SK-N-SH (cell line): Measurements from ENCODE around the gene OPN1SW. TPM values are rescaled to one million over a fixed set of nuclear protein-coding genes. Genes with fewer than 3 reads are reported as not detected.
A peak's percentile ranks its signal among the peaks of the same experiment; 100 is the strongest.

Experiments
- CTCF ChIA-PET: fragments of 300-600, 350-600 bp; formaldehyde crosslinking; extraction: SDS; loops from one replicate; lab custom pipeline; 2021; lab: Yijun Ruan, JAX
- POLR2A ChIA-PET: fragments of 350-600 bp; sonication (Branson Sonifier 250); formaldehyde crosslinking; extraction: SDS; loops from one replicate; lab custom pipeline; 2020; ENCODE audit warnings: antibody characterized with exemption, inconsistent platforms; lab: Yijun Ruan, JAX
- DNase-seq: peaks from one replicate; pipeline ENCODE4 v3.0.0; 2012
- H2AFZ ChIP-seq: fragments of 200-600 bp; sonication (generic); 2 replicates; pipeline ENCODE4 v1.8.1; 2016; ENCODE audit warnings: antibody characterized with exemption, mild to moderate bottlenecking, low read depth
- H3F3A ChIP-seq: fragments of 200-600 bp; sonication (generic); replicated peaks from 2 replicates; pipeline ENCODE3; 2016; ENCODE audit warnings: antibody characterized with exemption, mild to moderate bottlenecking; ENCODE audit not compliant: insufficient read depth
- H3K27ac ChIP-seq, 2 experiments: fragments of 200-500 bp in 1 of 2; fragments of 200-600 bp in 1 of 2; sonication (Bioruptor generic) in 1 of 2; sonication (generic), shearing (Covaris generic) in 1 of 2; 2 replicates each; pipeline versions ENCODE4 v1.5.1 to v1.6.1; 2014 to 2016; ENCODE audit warnings: low read depth in 2 of 2, inconsistent platforms in 1 of 2, low read length in 1 of 2, mild to moderate bottlenecking in 1 of 2, mixed read lengths in 1 of 2
- H3K27me3 ChIP-seq: fragments of 200-600 bp; sonication (generic), shearing (Covaris generic); 2 replicates; pipeline ENCODE4 v1.6.1; 2016; ENCODE audit warnings: mixed run types; ENCODE audit not compliant: insufficient read depth
- H3K36me3 ChIP-seq, 2 experiments: fragments of 200-500 bp in 1 of 2; fragments of 200-600 bp in 1 of 2; sonication (Bioruptor generic) in 1 of 2; sonication (generic) in 1 of 2; replicated peaks in 1 of 2; 2 replicates each; pipeline versions ENCODE3 to v1.5.1; 2014 to 2016; ENCODE audit warnings: low read length in 1 of 2, mild to moderate bottlenecking in 1 of 2; ENCODE audit not compliant: insufficient read depth in 2 of 2, control insufficient read depth in 1 of 2
- H3K4me1 ChIP-seq, 2 experiments: fragments of 200-500 bp in 1 of 2; fragments of 200-600 bp in 1 of 2; sonication (Bioruptor generic) in 1 of 2; sonication (generic), shearing (Covaris generic) in 1 of 2; 2 replicates each; pipeline versions ENCODE4 v1.5.1 to v1.6.1; 2014 to 2016; ENCODE audit warnings: low read depth in 1 of 2, low read length in 1 of 2, mixed run types in 1 of 2; ENCODE audit not compliant: insufficient read depth in 2 of 2, control insufficient read depth in 1 of 2
- H3K4me2 ChIP-seq: fragments of 200-600 bp; sonication (generic), shearing (Covaris generic); 2 replicates; pipeline ENCODE4 v1.6.1; 2017; ENCODE audit warnings: mixed run types
- H3K4me3 ChIP-seq, 2 experiments: fragments of 200-500 bp in 1 of 2; fragments of 200-600 bp in 1 of 2; sonication (Bioruptor generic) in 1 of 2; sonication (generic), shearing (Covaris generic) in 1 of 2; 2 replicates each; pipeline versions ENCODE4 v1.5.1 to v1.8.1; 2014 to 2016; ENCODE audit warnings: low read depth in 2 of 2, inconsistent platforms in 1 of 2, low read length in 1 of 2, mild to moderate bottlenecking in 1 of 2, mixed read lengths in 1 of 2, moderate library complexity in 1 of 2
- H3K79me2 ChIP-seq: fragments of 200-600 bp; sonication (generic); 2 replicates; pipeline ENCODE4 v1.8.1; 2017; ENCODE audit warnings: mild to moderate bottlenecking; ENCODE audit not compliant: insufficient read depth
- H3K9ac ChIP-seq: fragments of 200-600 bp; sonication (generic); 2 replicates; pipeline ENCODE4 v1.6.1; 2017; ENCODE audit warnings: mixed run types
- H3K9me2 ChIP-seq: fragments of 200-600 bp; sonication (generic); 2 replicates; pipeline ENCODE4 v1.6.1; 2017; ENCODE audit warnings: mixed run types
- H3K9me3 ChIP-seq: fragments of 200-600 bp; sonication (generic); 2 replicates; pipeline ENCODE4 v1.6.1; 2017; ENCODE audit warnings: mixed run types, mild to moderate bottlenecking, moderate library complexity
- H4K20me1 ChIP-seq: fragments of 200-600 bp; sonication (generic); 2 replicates; pipeline ENCODE4 v1.6.1; 2017; ENCODE audit warnings: mild to moderate bottlenecking, mixed run types; ENCODE audit not compliant: insufficient read depth
- CHD2 ChIP-seq: fragments of 150-350 bp; IDR thresholded peaks from 2 replicates; pipeline ENCODE4 v1.6.1; 2018; ENCODE audit warnings: low read length; ENCODE audit not compliant: partially characterized antibody
- ELF1 ChIP-seq: IDR thresholded peaks from 2 replicates; pipeline ENCODE4 v1.4.0; 2012
- EP300 ChIP-seq, 2 experiments: IDR thresholded peaks; 2 replicates each; pipeline versions ENCODE4 v1.4.0 to v1.6.1; 2012; ENCODE audit warnings: borderline replicate concordance in 1 of 2, low read depth in 1 of 2, low read length in 1 of 2
- JUND ChIP-seq: IDR thresholded peaks from 2 replicates; pipeline ENCODE4 v1.4.0; 2012
- MXI1 ChIP-seq: IDR thresholded peaks from 2 replicates; pipeline ENCODE4 v1.6.1; 2012; ENCODE audit warnings: mild to moderate bottlenecking, low read depth, low read length, improper control_type of control experiment
- POLR2AphosphoS5 ChIP-seq: IDR thresholded peaks from 2 replicates; pipeline ENCODE4 v1.6.1; 2012; ENCODE audit warnings: low read depth, low read length
- RCOR1 ChIP-seq: fragments of 150-350 bp; IDR thresholded peaks from 2 replicates; pipeline ENCODE4 v1.6.1; 2017; ENCODE audit warnings: antibody characterized with exemption, low read length
- RFX5 ChIP-seq: IDR thresholded peaks from 2 replicates; pipeline ENCODE4 v1.6.1; 2012; ENCODE audit warnings: mild to moderate bottlenecking, improper control_type of control experiment, low read length
- RXRA ChIP-seq: IDR thresholded peaks from 2 replicates; pipeline ENCODE4 v1.4.0; 2012; ENCODE audit warnings: low read depth, mild to moderate bottlenecking, borderline replicate concordance
- TCF12 ChIP-seq: IDR thresholded peaks from 2 replicates; pipeline ENCODE4 v1.4.0; 2012
- YY1 ChIP-seq: IDR thresholded peaks from 2 replicates; pipeline ENCODE4 v1.4.0; 2012; ENCODE audit warnings: low read depth, mild to moderate bottlenecking
- WGBS: methylation state at CpG from one replicate; pipeline ENCODE4 v1.1.6; 2017; ENCODE audit warnings: low lambda C conversion rate; 5-methylcytosine and 5-hydroxymethylcytosine counted together
- polyA plus RNA-seq, 3 experiments: library from polyadenylated mRNA; depleted of rRNA; stranded (reverse); fragments of >200 nt; gene quantifications; 2 replicates each; pipeline ENCODE4 v1.2.3, GENCODE V29; 2012
- TF ChIP-seq, protein P1 (sequence below): fragments of 150-350 bp; IDR thresholded peaks from 2 replicates; pipeline ENCODE4 v1.6.1; 2016; ENCODE audit warnings: mild to moderate bottlenecking, low read depth, low read length
- TF ChIP-seq, protein P2 (sequence below): fragments of 200-600 bp; sonication (generic); IDR thresholded peaks from 2 replicates; pipeline ENCODE4 v1.6.1; 2017; ENCODE audit warnings: antibody characterized with exemption, mild to moderate bottlenecking, moderate library complexity
- TF ChIP-seq, protein P3 (sequence below): IDR thresholded peaks from 2 replicates; pipeline ENCODE4; 2012
- TF ChIP-seq, protein P4 (sequence below): fragments of 150-350 bp; IDR thresholded peaks from 2 replicates; pipeline ENCODE4 v1.6.1; 2017; ENCODE audit warnings: antibody characterized with exemption, low read length, low read depth, borderline replicate concordance
- TF ChIP-seq, protein P5 (sequence below): IDR thresholded peaks from 2 replicates; pipeline ENCODE4 v1.6.1; 2012; ENCODE audit warnings: mild to moderate bottlenecking, low read depth, low read length, moderate library complexity
- TF ChIP-seq, protein P6 (sequence below): IDR thresholded peaks from 2 replicates; pipeline ENCODE4 v1.4.0; 2012; ENCODE audit warnings: low read depth

OPN1SW gene
- polyA plus RNA-seq, 1 of the 3 experiments (the other 2 are of a cell fraction): 0.05 TPM

DNA sequence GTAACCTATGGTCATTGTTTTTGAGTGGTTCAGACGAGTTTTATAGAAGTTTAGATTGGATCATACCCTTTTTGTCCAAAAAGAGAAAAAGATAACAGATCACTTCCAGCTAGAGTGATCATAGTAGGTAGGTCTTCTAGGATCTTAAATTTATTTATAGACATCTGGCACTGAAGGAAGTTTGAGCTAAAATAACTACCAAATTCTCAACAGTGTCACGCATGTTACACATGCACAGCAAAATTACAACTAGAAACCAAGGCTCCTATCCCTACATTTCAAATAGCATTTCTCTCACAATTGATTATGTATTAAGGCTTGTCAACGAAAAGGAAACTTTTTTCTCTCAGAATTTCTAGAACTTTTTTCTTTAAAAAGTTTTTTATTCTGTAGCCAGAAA lies 34.1 kb downstream of the OPN1SW start:
- WGBS: 81% methylated on average over 3 of the region's 3 CpGs
- DNase-seq: no peak
- TF ChIP-seq, protein P1, sequence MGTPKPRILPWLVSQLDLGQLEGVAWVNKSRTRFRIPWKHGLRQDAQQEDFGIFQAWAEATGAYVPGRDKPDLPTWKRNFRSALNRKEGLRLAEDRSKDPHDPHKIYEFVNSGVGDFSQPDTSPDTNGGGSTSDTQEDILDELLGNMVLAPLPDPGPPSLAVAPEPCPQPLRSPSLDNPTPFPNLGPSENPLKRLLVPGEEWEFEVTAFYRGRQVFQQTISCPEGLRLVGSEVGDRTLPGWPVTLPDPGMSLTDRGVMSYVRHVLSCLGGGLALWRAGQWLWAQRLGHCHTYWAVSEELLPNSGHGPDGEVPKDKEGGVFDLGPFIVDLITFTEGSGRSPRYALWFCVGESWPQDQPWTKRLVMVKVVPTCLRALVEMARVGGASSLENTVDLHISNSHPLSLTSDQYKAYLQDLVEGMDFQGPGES: no peak
- TF ChIP-seq JUND: no peak
- no peak for TF ChIP-seq RCOR1
- TF ChIP-seq MXI1: no peak
- no peak for TF ChIP-seq YY1
- TF ChIP-seq, protein P2, sequence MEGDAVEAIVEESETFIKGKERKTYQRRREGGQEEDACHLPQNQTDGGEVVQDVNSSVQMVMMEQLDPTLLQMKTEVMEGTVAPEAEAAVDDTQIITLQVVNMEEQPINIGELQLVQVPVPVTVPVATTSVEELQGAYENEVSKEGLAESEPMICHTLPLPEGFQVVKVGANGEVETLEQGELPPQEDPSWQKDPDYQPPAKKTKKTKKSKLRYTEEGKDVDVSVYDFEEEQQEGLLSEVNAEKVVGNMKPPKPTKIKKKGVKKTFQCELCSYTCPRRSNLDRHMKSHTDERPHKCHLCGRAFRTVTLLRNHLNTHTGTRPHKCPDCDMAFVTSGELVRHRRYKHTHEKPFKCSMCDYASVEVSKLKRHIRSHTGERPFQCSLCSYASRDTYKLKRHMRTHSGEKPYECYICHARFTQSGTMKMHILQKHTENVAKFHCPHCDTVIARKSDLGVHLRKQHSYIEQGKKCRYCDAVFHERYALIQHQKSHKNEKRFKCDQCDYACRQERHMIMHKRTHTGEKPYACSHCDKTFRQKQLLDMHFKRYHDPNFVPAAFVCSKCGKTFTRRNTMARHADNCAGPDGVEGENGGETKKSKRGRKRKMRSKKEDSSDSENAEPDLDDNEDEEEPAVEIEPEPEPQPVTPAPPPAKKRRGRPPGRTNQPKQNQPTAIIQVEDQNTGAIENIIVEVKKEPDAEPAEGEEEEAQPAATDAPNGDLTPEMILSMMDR: no peak
- TF ChIP-seq, protein P3, sequence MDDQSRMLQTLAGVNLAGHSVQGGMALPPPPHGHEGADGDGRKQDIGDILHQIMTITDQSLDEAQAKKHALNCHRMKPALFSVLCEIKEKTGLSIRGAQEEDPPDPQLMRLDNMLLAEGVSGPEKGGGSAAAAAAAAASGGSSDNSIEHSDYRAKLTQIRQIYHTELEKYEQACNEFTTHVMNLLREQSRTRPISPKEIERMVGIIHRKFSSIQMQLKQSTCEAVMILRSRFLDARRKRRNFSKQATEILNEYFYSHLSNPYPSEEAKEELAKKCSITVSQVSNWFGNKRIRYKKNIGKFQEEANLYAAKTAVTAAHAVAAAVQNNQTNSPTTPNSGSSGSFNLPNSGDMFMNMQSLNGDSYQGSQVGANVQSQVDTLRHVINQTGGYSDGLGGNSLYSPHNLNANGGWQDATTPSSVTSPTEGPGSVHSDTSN: no peak
- TF ChIP-seq, protein P4, sequence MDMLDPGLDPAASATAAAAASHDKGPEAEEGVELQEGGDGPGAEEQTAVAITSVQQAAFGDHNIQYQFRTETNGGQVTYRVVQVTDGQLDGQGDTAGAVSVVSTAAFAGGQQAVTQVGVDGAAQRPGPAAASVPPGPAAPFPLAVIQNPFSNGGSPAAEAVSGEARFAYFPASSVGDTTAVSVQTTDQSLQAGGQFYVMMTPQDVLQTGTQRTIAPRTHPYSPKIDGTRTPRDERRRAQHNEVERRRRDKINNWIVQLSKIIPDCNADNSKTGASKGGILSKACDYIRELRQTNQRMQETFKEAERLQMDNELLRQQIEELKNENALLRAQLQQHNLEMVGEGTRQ: no peak
- TF ChIP-seq EP300 (IDR thresholded peaks at IDR 0.05; ENCODE audit: borderline replicate concordance in 1 of 2, low read depth in 1 of 2, low read length in 1 of 2): no peak
- no peak for TF ChIP-seq ELF1
- TF ChIP-seq RXRA: no peak
- no peak for TF ChIP-seq POLR2AphosphoS5
- TF ChIP-seq, protein P5, sequence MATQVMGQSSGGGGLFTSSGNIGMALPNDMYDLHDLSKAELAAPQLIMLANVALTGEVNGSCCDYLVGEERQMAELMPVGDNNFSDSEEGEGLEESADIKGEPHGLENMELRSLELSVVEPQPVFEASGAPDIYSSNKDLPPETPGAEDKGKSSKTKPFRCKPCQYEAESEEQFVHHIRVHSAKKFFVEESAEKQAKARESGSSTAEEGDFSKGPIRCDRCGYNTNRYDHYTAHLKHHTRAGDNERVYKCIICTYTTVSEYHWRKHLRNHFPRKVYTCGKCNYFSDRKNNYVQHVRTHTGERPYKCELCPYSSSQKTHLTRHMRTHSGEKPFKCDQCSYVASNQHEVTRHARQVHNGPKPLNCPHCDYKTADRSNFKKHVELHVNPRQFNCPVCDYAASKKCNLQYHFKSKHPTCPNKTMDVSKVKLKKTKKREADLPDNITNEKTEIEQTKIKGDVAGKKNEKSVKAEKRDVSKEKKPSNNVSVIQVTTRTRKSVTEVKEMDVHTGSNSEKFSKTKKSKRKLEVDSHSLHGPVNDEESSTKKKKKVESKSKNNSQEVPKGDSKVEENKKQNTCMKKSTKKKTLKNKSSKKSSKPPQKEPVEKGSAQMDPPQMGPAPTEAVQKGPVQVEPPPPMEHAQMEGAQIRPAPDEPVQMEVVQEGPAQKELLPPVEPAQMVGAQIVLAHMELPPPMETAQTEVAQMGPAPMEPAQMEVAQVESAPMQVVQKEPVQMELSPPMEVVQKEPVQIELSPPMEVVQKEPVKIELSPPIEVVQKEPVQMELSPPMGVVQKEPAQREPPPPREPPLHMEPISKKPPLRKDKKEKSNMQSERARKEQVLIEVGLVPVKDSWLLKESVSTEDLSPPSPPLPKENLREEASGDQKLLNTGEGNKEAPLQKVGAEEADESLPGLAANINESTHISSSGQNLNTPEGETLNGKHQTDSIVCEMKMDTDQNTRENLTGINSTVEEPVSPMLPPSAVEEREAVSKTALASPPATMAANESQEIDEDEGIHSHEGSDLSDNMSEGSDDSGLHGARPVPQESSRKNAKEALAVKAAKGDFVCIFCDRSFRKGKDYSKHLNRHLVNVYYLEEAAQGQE: no peak
- no peak for TF ChIP-seq RFX5
- no peak for TF ChIP-seq TCF12
- no peak for TF ChIP-seq CHD2
- TF ChIP-seq, protein P6, sequence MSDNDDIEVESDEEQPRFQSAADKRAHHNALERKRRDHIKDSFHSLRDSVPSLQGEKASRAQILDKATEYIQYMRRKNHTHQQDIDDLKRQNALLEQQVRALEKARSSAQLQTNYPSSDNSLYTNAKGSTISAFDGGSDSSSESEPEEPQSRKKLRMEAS: no peak
- TF ChIP-seq, all 33 proteins: peak for 0
- Histone ChIP-seq H3K36me3 (peaks cover 0 to 32% of the 10 kb centered on the region in 2 experiments), H3K9me3 (no peaks in the 10 kb centered on the region), H2AFZ (no peak overlapping the region), H3K4me3 (0 out of 4 replicates have a peak overlapping the region, but pooled peaks have one; percentile 81 to 85), H3K27me3 (no peaks in the 10 kb centered on the region), H3K27ac (peak overlapping the region in 1 of 2 experiments; percentile 0; a peak in 1 of 4 replicates), H3K9ac (peak overlapping the region; percentile 1; the same call in 1 of the 2 replicates), H3K9me2 (no peaks in the 10 kb centered on the region), H3K4me2 (peak overlapping the region; percentile 82), H3K79me2 (peaks cover 74% of the 10 kb centered on the region), H3K4me1 (peaks cover 18 to 28% of the 10 kb centered on the region in 2 experiments; a peak in 3 of 4 replicates), H3F3A (peaks cover 37% of the 10 kb centered on the region), H4K20me1 (peaks cover 68% of the 10 kb centered on the region)
- CTCF ChIA-PET: interaction anchor here (0.7 to 5.1 kb wide), 8 partner anchors 10 to 360 kb away, joined by 3 to 31 read pairs (median 4); partner anchors contain the start of gene GARIN1A
- POLR2A ChIA-PET: interaction anchor here (1.6 to 2.2 kb wide), 2 partner anchors 10 to 50 kb away, joined by 4 to 6 read pairs; partner anchors contain the start of gene CCDC136
